HL-60 (cell line): ENCODE data around the gene PRX.
A peak's percentile ranks its signal among the peaks of the same experiment; 100 is the strongest.
"Not testable (repeated sequence)": the region's sequence is repeated elsewhere in the genome, so short reads cannot be mapped to it uniquely, and the experiment has no call there.

Experiments
- DNase-seq, 2 experiments: peaks; one replicate each; pipeline ENCODE4 v3.0.0-alpha.2; 2010 to 2020; ENCODE audit warnings: low read depth in 1 of 2, low spot score in 1 of 2
- H3K27ac ChIP-seq: fragments of 250-450 bp; sonication (Bioruptor Pico); replicated peaks from 2 replicates; pipeline ENCODE4 v1.5.1; 2020; ENCODE audit warnings: mild to moderate bottlenecking, moderate library complexity
- H3K27me3 ChIP-seq: fragments of 250-450 bp; sonication (Bioruptor Pico); 2 replicates; pipeline ENCODE4 v1.5.1; 2021; ENCODE audit warnings: mild to moderate bottlenecking, moderate library complexity; ENCODE audit not compliant: insufficient read depth, poor library complexity, severe bottlenecking
- H3K4me3 ChIP-seq: replicated peaks from 2 replicates; pipeline ENCODE4 v1.5.1; 2011; ENCODE audit warnings: mild to moderate bottlenecking, control low read depth, low read length; ENCODE audit not compliant: insufficient read depth
- CTCF ChIP-seq: IDR thresholded peaks from one replicate; pipeline ENCODE4 v1.5.1; 2011; ENCODE audit warnings: low read length, control low read depth, inconsistent platforms; ENCODE audit not compliant: insufficient read depth
- GABPA ChIP-seq: IDR thresholded peaks from 2 replicates; pipeline ENCODE4 v1.6.1; 2012; ENCODE audit warnings: low read depth
- POLR2AphosphoS5 ChIP-seq: IDR thresholded peaks from 2 replicates; pipeline ENCODE4 v1.6.1; 2012; ENCODE audit warnings: low read depth
- SPI1 ChIP-seq: IDR thresholded peaks from 2 replicates; pipeline ENCODE4 v1.6.1; 2012; ENCODE audit warnings: low read depth, mild to moderate bottlenecking, borderline replicate concordance
- TF ChIP-seq, protein P1 (sequence below): IDR thresholded peaks from 2 replicates; pipeline ENCODE4 v1.6.1; 2012; ENCODE audit warnings: low read depth; ENCODE audit not compliant: insufficient replicate concordance

Gene PRX

DNA sequence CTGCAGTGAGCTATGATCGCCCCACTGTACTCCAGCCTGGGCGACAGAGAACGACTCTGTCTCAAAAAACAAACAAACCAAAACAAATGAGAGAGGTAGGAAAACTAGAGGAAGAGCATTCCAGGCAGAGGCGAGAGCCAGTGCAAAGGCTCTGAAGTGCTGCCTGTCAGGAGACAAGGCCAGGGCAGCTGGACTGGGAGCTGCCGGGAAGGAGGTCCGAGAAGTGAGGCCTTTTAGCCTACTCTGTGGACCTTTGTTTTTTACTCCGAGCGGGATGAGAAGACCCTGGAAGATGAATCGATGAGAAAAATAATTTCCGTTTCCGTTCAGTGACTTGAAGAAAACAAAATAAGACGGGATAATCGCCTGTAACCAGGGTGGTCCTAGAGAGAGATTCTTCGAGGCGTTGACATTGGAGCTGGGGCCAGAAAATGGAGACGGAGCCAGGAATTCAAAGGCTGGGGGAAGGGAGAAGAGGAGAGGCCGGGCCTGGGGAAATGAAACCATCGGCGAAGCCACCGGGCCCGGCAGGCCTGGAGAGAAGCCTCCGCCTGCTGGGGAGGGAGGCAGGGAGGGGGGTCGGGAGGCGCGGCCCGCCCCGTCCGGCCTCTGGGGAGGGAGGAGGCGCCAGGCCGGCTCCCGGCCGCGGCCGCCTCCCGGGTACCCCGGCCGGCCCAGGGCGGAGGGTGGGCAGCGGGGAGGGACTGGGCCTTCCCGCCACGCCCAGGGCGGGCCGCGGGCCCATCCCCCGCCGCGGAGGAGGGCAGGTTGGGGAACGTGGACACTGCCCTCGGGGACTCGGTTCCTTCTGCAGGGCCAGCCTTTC lies 20.4 kb upstream of the PRX start:
- Histone ChIP-seq H3K27me3 (no peaks in the 10 kb centered on the region), H3K27ac (no peak overlapping the region), H3K4me3 (peak overlapping the region; percentile 19)
- TF ChIP-seq GABPA (no peak), SPI1 (no peak), POLR2AphosphoS5 (no peak), CTCF (no peak)
- TF ChIP-seq, protein P1, sequence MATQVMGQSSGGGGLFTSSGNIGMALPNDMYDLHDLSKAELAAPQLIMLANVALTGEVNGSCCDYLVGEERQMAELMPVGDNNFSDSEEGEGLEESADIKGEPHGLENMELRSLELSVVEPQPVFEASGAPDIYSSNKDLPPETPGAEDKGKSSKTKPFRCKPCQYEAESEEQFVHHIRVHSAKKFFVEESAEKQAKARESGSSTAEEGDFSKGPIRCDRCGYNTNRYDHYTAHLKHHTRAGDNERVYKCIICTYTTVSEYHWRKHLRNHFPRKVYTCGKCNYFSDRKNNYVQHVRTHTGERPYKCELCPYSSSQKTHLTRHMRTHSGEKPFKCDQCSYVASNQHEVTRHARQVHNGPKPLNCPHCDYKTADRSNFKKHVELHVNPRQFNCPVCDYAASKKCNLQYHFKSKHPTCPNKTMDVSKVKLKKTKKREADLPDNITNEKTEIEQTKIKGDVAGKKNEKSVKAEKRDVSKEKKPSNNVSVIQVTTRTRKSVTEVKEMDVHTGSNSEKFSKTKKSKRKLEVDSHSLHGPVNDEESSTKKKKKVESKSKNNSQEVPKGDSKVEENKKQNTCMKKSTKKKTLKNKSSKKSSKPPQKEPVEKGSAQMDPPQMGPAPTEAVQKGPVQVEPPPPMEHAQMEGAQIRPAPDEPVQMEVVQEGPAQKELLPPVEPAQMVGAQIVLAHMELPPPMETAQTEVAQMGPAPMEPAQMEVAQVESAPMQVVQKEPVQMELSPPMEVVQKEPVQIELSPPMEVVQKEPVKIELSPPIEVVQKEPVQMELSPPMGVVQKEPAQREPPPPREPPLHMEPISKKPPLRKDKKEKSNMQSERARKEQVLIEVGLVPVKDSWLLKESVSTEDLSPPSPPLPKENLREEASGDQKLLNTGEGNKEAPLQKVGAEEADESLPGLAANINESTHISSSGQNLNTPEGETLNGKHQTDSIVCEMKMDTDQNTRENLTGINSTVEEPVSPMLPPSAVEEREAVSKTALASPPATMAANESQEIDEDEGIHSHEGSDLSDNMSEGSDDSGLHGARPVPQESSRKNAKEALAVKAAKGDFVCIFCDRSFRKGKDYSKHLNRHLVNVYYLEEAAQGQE, result no peak
- DNase-seq, result peak in 1 of 2 experiments; percentile 38

- not testable (repeated sequence) for DNase-seq, H3K27ac ChIP-seq, H3K27me3 ChIP-seq, H3K4me3 ChIP-seq
These were observed 19.6 kb upstream of the PRX start for GRCh38 chr19:40432760-40433159.

DNA sequence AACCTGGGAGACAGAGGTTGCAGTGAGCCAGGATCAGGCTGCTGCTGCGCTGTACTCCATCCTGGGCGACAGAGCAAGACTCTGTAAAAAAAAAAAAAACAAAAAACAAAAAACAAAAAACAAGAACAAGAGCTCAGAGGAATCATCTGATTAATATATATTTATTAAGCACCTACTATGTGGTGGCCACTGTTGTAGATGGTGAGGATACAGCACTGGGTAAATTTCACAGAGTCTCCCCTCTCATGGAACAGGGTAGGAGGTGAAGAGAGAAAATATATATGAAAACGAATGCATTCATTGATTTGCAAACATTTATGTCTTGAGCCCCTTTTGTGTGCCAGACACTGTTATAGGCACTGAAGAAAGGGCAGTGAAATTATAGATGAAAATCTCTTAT lies 18.5 kb upstream of the PRX start:
- Histone ChIP-seq H3K4me3 (no peak overlapping the region), H3K27me3 (no peaks in the 10 kb centered on the region), H3K27ac (no peak overlapping the region)
- no peak for DNase-seq
- TF ChIP-seq CTCF (no peak), GABPA (no peak), POLR2AphosphoS5 (no peak), SPI1 (no peak)
- TF ChIP-seq, protein P1, result no peak

DNA sequence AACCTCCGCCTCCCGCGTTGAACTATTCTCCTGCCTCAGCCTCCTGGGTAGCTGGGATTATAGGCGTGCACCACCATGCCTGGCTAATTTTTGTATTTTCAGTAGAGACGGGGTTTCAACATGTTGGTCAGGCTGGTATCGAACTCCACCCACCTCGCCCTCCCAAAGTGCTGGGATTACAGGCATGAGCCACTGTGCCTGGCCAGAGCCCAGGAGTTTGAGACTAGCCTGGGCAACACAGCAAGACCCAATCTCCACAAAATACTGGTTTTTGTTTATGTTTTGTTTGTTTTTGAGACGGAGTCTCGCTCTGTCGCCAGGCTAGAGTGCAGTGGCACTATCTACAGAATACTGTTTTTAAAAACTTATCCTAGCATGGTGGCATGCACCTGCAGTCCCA lies 17.1 kb upstream of the PRX start:
- H3K4me3 ChIP-seq, result not testable (repeated sequence)

GRCh38 chr19:40428197-40428596 lies 15.0 kb upstream of the PRX start:
- not testable (repeated sequence) for H3K4me3 ChIP-seq, H3K27me3 ChIP-seq, DNase-seq, H3K27ac ChIP-seq

More for the DNA sequence above, 17.1 kb upstream of the PRX start:
- not testable (repeated sequence) for H3K27ac ChIP-seq, H3K27me3 ChIP-seq, DNase-seq
